Immature natural killer cell (primary cell): ENCODE measurements around the gene FAXC. TPM values are rescaled to one million over a fixed set of nuclear protein-coding genes. Genes with fewer than 3 reads are reported as not detected.

ENCODE experiments used
- DNase-seq, 3 donors: peaks; one replicate each; pipeline ENCODE4 v3.0.0; 2022; ENCODE audit warnings: mixed read lengths in 1 of 3
- H3K27ac Mint-ChIP-seq, 6 donors: one replicate each; pipeline ENCODE4 v1.8.0; 2020; ENCODE audit warnings: mixed read lengths in 6 of 6, mild to moderate bottlenecking in 5 of 6, inconsistent platforms in 4 of 6, moderate library complexity in 3 of 6
- H3K27me3 Mint-ChIP-seq, 3 donors: one replicate each; pipeline ENCODE4 v1.8.0; 2020 to 2021; ENCODE audit warnings: low read depth in 3 of 3, mild to moderate bottlenecking in 3 of 3, mixed read lengths in 3 of 3, moderate library complexity in 3 of 3, inconsistent platforms in 1 of 3
- H3K36me3 Mint-ChIP-seq, 3 donors: one replicate each; pipeline ENCODE4 v1.8.0; 2020; ENCODE audit warnings: mixed read lengths in 3 of 3, inconsistent platforms in 2 of 3, mild to moderate bottlenecking in 2 of 3
- H3K4me1 Mint-ChIP-seq, 2 donors: one replicate each; pipeline ENCODE4 v1.8.0; 2020; ENCODE audit warnings: inconsistent platforms in 2 of 2, mild to moderate bottlenecking in 2 of 2, mixed read lengths in 2 of 2, moderate library complexity in 1 of 2
- H3K4me3 Mint-ChIP-seq, 5 donors: one replicate each; pipeline ENCODE4 v1.8.0; 2020; ENCODE audit warnings: mild to moderate bottlenecking in 5 of 5, mixed read lengths in 5 of 5, inconsistent platforms in 3 of 5, moderate library complexity in 3 of 5
- H3K9me3 Mint-ChIP-seq, 6 donors: one replicate each; pipeline ENCODE4 v1.8.0; 2020; ENCODE audit warnings: mild to moderate bottlenecking in 6 of 6, mixed read lengths in 6 of 6, inconsistent platforms in 4 of 6, moderate library complexity in 3 of 6
- polyA plus RNA-seq, 3 donors: library from polyadenylated mRNA; unstranded; fragments of 300-500 nt; fragmentation: Illumina TruSeq; gene quantifications; one replicate each; pipeline ENCODE4 v1.2.3, GENCODE V29; 2021

Gene FAXC
- polyA plus RNA-seq, 3 donors from 2014 or later = not detected

- peak; percentile 20 to 38 (median 29) for DNase-seq
- H3K4me1 Mint-ChIP-seq = no peaks in the 10 kb centered on the region
- no peak overlapping the region for H3K27ac Mint-ChIP-seq
- peaks cover 0 to 3% (median 0%) of the 10 kb centered on the region in 6 donors for H3K9me3 Mint-ChIP-seq
- no peaks in the 10 kb centered on the region for H3K27me3 Mint-ChIP-seq
- no peak overlapping the region for H3K4me3 Mint-ChIP-seq
- H3K36me3 Mint-ChIP-seq = no peaks in the 10 kb centered on the region
These were observed 19.3 kb downstream of the FAXC start for GRCh38 chr6:99330159-99330558.

- Mint-ChIP-seq H3K27me3 (peaks cover 0 to 14% (median 5%) of the 10 kb centered on the region in 3 donors), H3K36me3 (no peaks in the 10 kb centered on the region)
- no peak for DNase-seq
These were observed 24.5 kb downstream of the FAXC start for GRCh38 chr6:99324996-99325395.

GRCh38 chr6:99318566-99318965 is 30.9 kb downstream of the FAXC start:
- H3K4me3 Mint-ChIP-seq = no peak overlapping the region
- no peak overlapping the region for H3K27ac Mint-ChIP-seq
- no peaks in the 10 kb centered on the region for H3K9me3 Mint-ChIP-seq
- H3K36me3 Mint-ChIP-seq = no peaks in the 10 kb centered on the region
- no peaks in the 10 kb centered on the region for H3K4me1 Mint-ChIP-seq
- DNase-seq = no peak
- H3K27me3 Mint-ChIP-seq = peaks cover 0 to 16% (median 8%) of the 10 kb centered on the region in 3 donors

More at GRCh38 chr6:99324996-99325395, 24.5 kb downstream of the FAXC start:
- Mint-ChIP-seq H3K4me3 (no peak overlapping the region), H3K4me1 (no peaks in the 10 kb centered on the region), H3K9me3 (no peaks in the 10 kb centered on the region), H3K27ac (no peak overlapping the region)

GRCh38 chr6:99312354-99312753 is 37.1 kb downstream of the FAXC start:
- Mint-ChIP-seq H3K9me3 (no peaks in the 10 kb centered on the region), H3K4me3 (no peak overlapping the region)

GRCh38 chr6:99310553-99310952 is 38.9 kb downstream of the FAXC start:
- Mint-ChIP-seq H3K27me3 (peaks cover 0 to 14% (median 2%) of the 10 kb centered on the region in 3 donors), H3K36me3 (no peaks in the 10 kb centered on the region), H3K27ac (no peak overlapping the region), H3K9me3 (no peaks in the 10 kb centered on the region), H3K4me1 (no peaks in the 10 kb centered on the region), H3K4me3 (no peak overlapping the region)
- no peak for DNase-seq

More at GRCh38 chr6:99312354-99312753, 37.1 kb downstream of the FAXC start:
- Mint-ChIP-seq H3K4me1 (no peaks in the 10 kb centered on the region), H3K27ac (no peak overlapping the region), H3K36me3 (no peaks in the 10 kb centered on the region), H3K27me3 (peaks cover 0 to 10% (median 5%) of the 10 kb centered on the region in 3 donors)
- DNase-seq = no peak

- H3K4me3 Mint-ChIP-seq = no peak overlapping the region
- no peaks in the 10 kb centered on the region for H3K4me1 Mint-ChIP-seq
- no peaks in the 10 kb centered on the region for H3K9me3 Mint-ChIP-seq
- no peaks in the 10 kb centered on the region for H3K36me3 Mint-ChIP-seq
- no peak for DNase-seq
- peaks cover 0 to 9% (median 2%) of the 10 kb centered on the region in 3 donors for H3K27me3 Mint-ChIP-seq
- H3K27ac Mint-ChIP-seq = no peak overlapping the region
These were observed 39.9 kb downstream of the FAXC start for GRCh38 chr6:99309557-99309956.

- H3K27ac Mint-ChIP-seq = no peak overlapping the region
- no peaks in the 10 kb centered on the region for H3K36me3 Mint-ChIP-seq
- DNase-seq = no peak
- no peaks in the 10 kb centered on the region for H3K4me1 Mint-ChIP-seq
- no peak overlapping the region for H3K4me3 Mint-ChIP-seq
- peaks cover 2 to 8% (median 2%) of the 10 kb centered on the region in 3 donors for H3K27me3 Mint-ChIP-seq
- no peaks in the 10 kb centered on the region for H3K9me3 Mint-ChIP-seq
These were observed 40.7 kb downstream of the FAXC start for GRCh38 chr6:99308788-99309187.

- no peaks in the 10 kb centered on the region for H3K9me3 Mint-ChIP-seq
- H3K27ac Mint-ChIP-seq = no peak overlapping the region
- no peaks in the 10 kb centered on the region for H3K4me1 Mint-ChIP-seq
- DNase-seq = no peak
- no peak overlapping the region for H3K4me3 Mint-ChIP-seq
- no peaks in the 10 kb centered on the region for H3K36me3 Mint-ChIP-seq
- H3K27me3 Mint-ChIP-seq = peaks cover 2 to 8% (median 2%) of the 10 kb centered on the region in 3 donors
These were observed 42.1 kb downstream of the FAXC start for GRCh38 chr6:99307295-99307907.

GRCh38 chr6:99306341-99306740 is 43.1 kb downstream of the FAXC start:
- Mint-ChIP-seq H3K4me1 (no peaks in the 10 kb centered on the region), H3K4me3 (no peak overlapping the region), H3K27ac (no peak overlapping the region), H3K27me3 (peaks cover 2 to 5% (median 2%) of the 10 kb centered on the region in 3 donors), H3K36me3 (no peaks in the 10 kb centered on the region), H3K9me3 (no peaks in the 10 kb centered on the region)
- DNase-seq = no peak

GRCh38 chr6:99305021-99305554 is 44.4 kb downstream of the FAXC start:
- Mint-ChIP-seq H3K27ac (no peak overlapping the region), H3K4me3 (no peak overlapping the region), H3K27me3 (peaks cover 0 to 5% (median 2%) of the 10 kb centered on the region in 3 donors), H3K9me3 (peaks cover 0 to under 1% (median 0%) of the 10 kb centered on the region in 6 donors), H3K4me1 (no peaks in the 10 kb centered on the region), H3K36me3 (no peaks in the 10 kb centered on the region)
- no peak for DNase-seq

GRCh38 chr6:99297415-99297814 is 52.1 kb downstream of the FAXC start:
- H3K27ac Mint-ChIP-seq = no peak overlapping the region
- no peak for DNase-seq
- peaks cover 0 to 7% (median 5%) of the 10 kb centered on the region in 3 donors for H3K27me3 Mint-ChIP-seq
- peaks cover 0 to 3% (median 0%) of the 10 kb centered on the region in 6 donors for H3K9me3 Mint-ChIP-seq
- H3K36me3 Mint-ChIP-seq = no peaks in the 10 kb centered on the region
- no peak overlapping the region for H3K4me3 Mint-ChIP-seq
- H3K4me1 Mint-ChIP-seq = no peaks in the 10 kb centered on the region

GRCh38 chr6:99297006-99297405 is 52.5 kb downstream of the FAXC start:
- H3K36me3 Mint-ChIP-seq = no peaks in the 10 kb centered on the region

GRCh38 chr6:99296261-99296660 is 53.2 kb downstream of the FAXC start:
- Mint-ChIP-seq H3K36me3 (no peaks in the 10 kb centered on the region), H3K27ac (no peak overlapping the region), H3K4me1 (no peaks in the 10 kb centered on the region), H3K4me3 (no peak overlapping the region), H3K27me3 (peaks cover 0 to 7% (median 5%) of the 10 kb centered on the region in 3 donors), H3K9me3 (peaks cover 0 to 3% (median 0%) of the 10 kb centered on the region in 6 donors)
- DNase-seq = no peak

More at GRCh38 chr6:99297006-99297405, 52.5 kb downstream of the FAXC start:
- Mint-ChIP-seq H3K27me3 (peaks cover 0 to 7% (median 5%) of the 10 kb centered on the region in 3 donors), H3K4me3 (no peak overlapping the region), H3K9me3 (peaks cover 0 to 3% (median 0%) of the 10 kb centered on the region in 6 donors), H3K4me1 (no peaks in the 10 kb centered on the region), H3K27ac (no peak overlapping the region)
- DNase-seq = no peak

- no peak for DNase-seq
- H3K27ac Mint-ChIP-seq = no peak overlapping the region
- H3K4me3 Mint-ChIP-seq = no peak overlapping the region
- peaks cover 0 to 3% (median 0%) of the 10 kb centered on the region in 6 donors for H3K9me3 Mint-ChIP-seq
- no peaks in the 10 kb centered on the region for H3K4me1 Mint-ChIP-seq
- H3K27me3 Mint-ChIP-seq = peaks cover 0 to 7% (median 5%) of the 10 kb centered on the region in 3 donors
- no peaks in the 10 kb centered on the region for H3K36me3 Mint-ChIP-seq
These were observed 54.2 kb downstream of the FAXC start for GRCh38 chr6:99295276-99295675.
